Ascending aorta (tissue), 2 donors: ENCODE measurements around the gene TADA2A. TPM values are rescaled to one million over a fixed set of nuclear protein-coding genes. Genes with fewer than 3 reads are reported as not detected.

Experiments
- DNase-seq, 2 donors: peaks; one replicate each; pipeline ENCODE4 v3.0.0-alpha.2; 2019; ENCODE audit warnings: low spot score in 2 of 2
- H3K27ac ChIP-seq, 2 donors: fragments of 200-600 bp; sonication (generic); one replicate each; pipeline ENCODE4 v1.5.1; 2016 to 2017; ENCODE audit warnings: mild to moderate bottlenecking in 1 of 2
- H3K27me3 ChIP-seq: fragments of 200-600 bp; sonication (generic); one replicate; pipeline ENCODE4 v1.5.1; 2017
- H3K36me3 ChIP-seq, 2 donors: fragments of 200-600 bp; sonication (generic); one replicate each; pipeline ENCODE4 v1.5.1; 2016
- H3K4me1 ChIP-seq, 2 donors: fragments of 200-600 bp; sonication (generic); one replicate each; pipeline ENCODE4 v1.5.1; 2016 to 2017; ENCODE audit warnings: mild to moderate bottlenecking in 1 of 2
- H3K4me3 ChIP-seq, 2 donors: fragments of 200-600 bp; sonication (generic); one replicate each; pipeline ENCODE4 v1.5.1; 2016 to 2017; ENCODE audit warnings: mild to moderate bottlenecking in 1 of 2
- H3K9me3 ChIP-seq, 2 donors: fragments of 200-600 bp; sonication (generic); one replicate each; pipeline ENCODE4 v1.5.1; 2016
- intact Hi-C: fragments of 100-400 bp; cut with DNase I; formaldehyde crosslinking; loops from one replicate; pipeline ENCODE4 v1.15.1; 2023
- total RNA-seq: library from RNA; depleted of rRNA; stranded (reverse); fragments of >200 nt; gene quantifications from one replicate; pipeline ENCODE4 v1.1.0, GENCODE V29; 2016
- TF ChIP-seq, protein P1 (sequence below), 3 experiments: fragments of 200-600 bp in 2 of 3; fragments of 450-650 bp in 1 of 3; sonication (generic) in 2 of 3; IDR thresholded peaks; one replicate each; pipeline ENCODE4 v1.5.1; 2016 to 2019; ENCODE audit warnings: antibody characterized with exemption in 3 of 3, mild to moderate bottlenecking in 1 of 3, moderate library complexity in 1 of 3

Gene TADA2A
- total RNA-seq, 1 donor from 2014 or later: 7.7 TPM

GRCh38 chr17:37480427-37480826 lies 73.7 kb downstream of the TADA2A start:
- Histone ChIP-seq H3K4me1 (no peaks in the 10 kb centered on the region), H3K36me3 (peaks cover 24 to 36% of the 10 kb centered on the region in 2 donors), H3K9me3 (no peaks in the 10 kb centered on the region), H3K27ac (no peak overlapping the region), H3K27me3 (no peaks in the 10 kb centered on the region), H3K4me3 (no peak overlapping the region)
- TF ChIP-seq, protein P1, sequence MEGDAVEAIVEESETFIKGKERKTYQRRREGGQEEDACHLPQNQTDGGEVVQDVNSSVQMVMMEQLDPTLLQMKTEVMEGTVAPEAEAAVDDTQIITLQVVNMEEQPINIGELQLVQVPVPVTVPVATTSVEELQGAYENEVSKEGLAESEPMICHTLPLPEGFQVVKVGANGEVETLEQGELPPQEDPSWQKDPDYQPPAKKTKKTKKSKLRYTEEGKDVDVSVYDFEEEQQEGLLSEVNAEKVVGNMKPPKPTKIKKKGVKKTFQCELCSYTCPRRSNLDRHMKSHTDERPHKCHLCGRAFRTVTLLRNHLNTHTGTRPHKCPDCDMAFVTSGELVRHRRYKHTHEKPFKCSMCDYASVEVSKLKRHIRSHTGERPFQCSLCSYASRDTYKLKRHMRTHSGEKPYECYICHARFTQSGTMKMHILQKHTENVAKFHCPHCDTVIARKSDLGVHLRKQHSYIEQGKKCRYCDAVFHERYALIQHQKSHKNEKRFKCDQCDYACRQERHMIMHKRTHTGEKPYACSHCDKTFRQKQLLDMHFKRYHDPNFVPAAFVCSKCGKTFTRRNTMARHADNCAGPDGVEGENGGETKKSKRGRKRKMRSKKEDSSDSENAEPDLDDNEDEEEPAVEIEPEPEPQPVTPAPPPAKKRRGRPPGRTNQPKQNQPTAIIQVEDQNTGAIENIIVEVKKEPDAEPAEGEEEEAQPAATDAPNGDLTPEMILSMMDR (IDR thresholded peaks at IDR 0.05): no peak
- intact Hi-C loops: loop anchor here (10.0 kb wide), 2 partner anchors 536 to 886 kb away; partner anchors contain the start of genes AATF and DHRS11
- DNase-seq: no peak

- Histone ChIP-seq H3K27me3 (no peaks in the 10 kb centered on the region), H3K4me1 (no peaks in the 10 kb centered on the region), H3K27ac (no peak overlapping the region), H3K36me3 (peaks cover 18 to 28% of the 10 kb centered on the region in 2 donors), H3K9me3 (no peaks in the 10 kb centered on the region), H3K4me3 (no peak overlapping the region)
- TF ChIP-seq, protein P1 (IDR thresholded peaks at IDR 0.05): no peak
- no peak for DNase-seq
- intact Hi-C loops: loop anchor here (10.0 kb wide), 2 partner anchors 536 to 886 kb away; partner anchors contain the start of genes AATF and DHRS11
Observed at GRCh38 chr17:37481001-37481665, 74.4 kb downstream of the TADA2A start.

DNA sequence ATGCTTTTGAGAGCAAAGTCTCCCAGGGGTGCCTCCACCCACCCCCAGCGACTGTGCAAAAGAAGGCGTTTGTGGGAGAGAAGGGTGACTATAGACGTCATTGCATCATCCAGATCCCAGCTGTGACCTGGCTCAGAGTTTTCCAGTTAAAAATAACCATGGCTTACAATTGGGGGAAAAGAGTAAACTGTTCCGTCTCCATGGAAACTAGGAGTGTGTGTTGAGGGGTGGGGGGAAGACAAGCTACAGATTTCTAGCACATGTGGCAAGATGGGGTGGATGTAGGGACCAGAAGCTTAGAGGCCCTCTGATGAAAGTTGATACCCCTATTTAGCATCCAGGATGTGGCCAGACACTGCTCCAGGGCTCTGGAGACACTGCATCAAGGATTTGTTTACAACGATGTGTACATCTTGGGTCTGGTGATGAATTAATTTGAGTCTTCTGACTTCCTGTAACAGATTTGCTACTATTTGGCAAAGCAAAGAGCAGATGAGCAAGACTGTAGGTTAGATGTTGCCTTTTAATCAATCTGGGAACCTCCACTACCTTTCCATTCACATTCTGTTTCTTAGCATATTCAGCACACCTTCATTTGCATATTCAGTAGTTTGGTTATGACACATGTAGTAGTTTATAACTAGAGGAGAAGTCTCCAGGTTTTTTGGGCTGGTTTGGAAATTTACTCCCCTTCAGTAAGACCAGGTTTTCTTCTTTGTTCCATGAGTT lies 76.8 kb downstream of the TADA2A start:
- Histone ChIP-seq H3K27me3 (no peaks in the 10 kb centered on the region), H3K27ac (no peak overlapping the region), H3K4me1 (peaks cover 0 to 7% of the 10 kb centered on the region in 2 donors), H3K9me3 (no peaks in the 10 kb centered on the region), H3K4me3 (no peak overlapping the region), H3K36me3 (peaks cover 3 to 5% of the 10 kb centered on the region in 2 donors)
- TF ChIP-seq, protein P1 (IDR thresholded peaks at IDR 0.05): no peak
- no peak for DNase-seq
- intact Hi-C loops: loop anchor here (10.0 kb wide), 2 partner anchors 539 to 889 kb away; partner anchors contain the start of genes AATF and DHRS11

- intact Hi-C loops: loop anchor here (10.0 kb wide), 2 partner anchors 541 to 891 kb away; partner anchors contain the start of genes AATF and DHRS11
- TF ChIP-seq, protein P1 (IDR thresholded peaks at IDR 0.05): no peak
- peaks cover 2 to 14% of the 10 kb centered on the region in 2 donors for H3K4me1 ChIP-seq
- no peaks in the 10 kb centered on the region for H3K9me3 ChIP-seq
- no peak overlapping the region for H3K27ac ChIP-seq
- no peak for DNase-seq
- no peaks in the 10 kb centered on the region for H3K36me3 ChIP-seq
- H3K27me3 ChIP-seq: no peaks in the 10 kb centered on the region
- H3K4me3 ChIP-seq: no peak overlapping the region
Observed at GRCh38 chr17:37485938-37486570, 79.4 kb downstream of the TADA2A start.

GRCh38 chr17:37488009-37488604 lies 81.4 kb downstream of the TADA2A start:
- H3K27ac ChIP-seq: peak overlapping the region; percentile 75 to 90
- H3K9me3 ChIP-seq: no peaks in the 10 kb centered on the region
- no peaks in the 10 kb centered on the region for H3K27me3 ChIP-seq
- peaks cover 3 to 20% of the 10 kb centered on the region in 2 donors for H3K4me1 ChIP-seq
- peak overlapping the region; percentile 96 to 99 for H3K4me3 ChIP-seq
- intact Hi-C loops: loop anchor here (2.0 to 10.0 kb wide), 4 partner anchors 81 to 893 kb away; partner anchors contain the start of genes AATF, ACACA, DHRS11 and TADA2A
- H3K36me3 ChIP-seq: no peaks in the 10 kb centered on the region
- no peak for DNase-seq
- TF ChIP-seq, protein P1 (IDR thresholded peaks at IDR 0.05): no peak
